ENCODE results near the gene IQCK.

Gene IQCK

DNA sequence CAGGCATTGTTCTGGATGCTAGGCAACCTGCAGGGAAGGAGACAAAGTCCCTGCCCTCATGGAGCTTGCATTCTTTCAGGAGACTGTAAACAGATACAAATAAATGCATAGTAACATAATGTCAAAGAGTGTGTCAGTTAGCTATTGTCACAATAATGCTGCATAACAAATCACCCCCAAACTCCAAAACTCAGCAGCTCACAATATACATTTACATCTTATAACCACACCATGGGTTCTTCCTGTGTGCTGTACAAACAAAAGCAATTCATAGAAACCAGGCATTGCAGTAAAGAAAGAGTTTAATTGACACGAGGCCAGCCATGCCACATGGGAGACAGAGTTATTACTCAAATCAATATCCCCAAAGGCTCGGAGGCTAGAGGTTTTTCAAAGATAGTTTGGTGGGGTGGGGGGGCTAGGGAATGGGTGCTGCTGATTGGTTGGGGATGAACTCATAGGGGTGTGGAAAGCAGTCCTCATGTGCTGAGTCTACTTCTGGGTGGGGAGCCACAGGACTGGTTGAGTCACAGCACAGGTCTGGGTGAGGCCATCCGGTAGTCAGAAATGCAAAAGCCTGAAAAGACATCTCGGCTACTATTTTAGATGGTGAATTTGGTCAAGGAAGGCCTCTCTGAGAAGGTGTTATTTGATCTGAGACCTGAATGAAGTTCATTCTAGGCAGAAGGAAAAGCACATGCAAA is 87.5 kb downstream of the IQCK start:
- TF ChIP-seq TEAD4 (IDR thresholded peaks at IDR 0.05) (no peak), YY1 (IDR thresholded peaks at IDR 0.05; ENCODE audit: low read depth) (no peak), FOXM1 (IDR thresholded peaks at IDR 0.05; ENCODE audit: borderline replicate concordance, low read depth) (no peak), RAD21 (IDR thresholded peaks at IDR 0.05; ENCODE audit: low read depth) (no peak), NFIC (IDR thresholded peaks at IDR 0.05) (no peak), CREB1 (IDR thresholded peaks at IDR 0.05; ENCODE audit: low read depth) (no peak), ZBTB7A (IDR thresholded peaks at IDR 0.05; ENCODE audit: low read depth) (no peak), EP300 (IDR thresholded peaks at IDR 0.05; ENCODE audit: borderline replicate concordance) (no peak), CEBPB (IDR thresholded peaks at IDR 0.05) (no peak), EGR1 (IDR thresholded peaks at IDR 0.05) (no peak), TAF1 (IDR thresholded peaks at IDR 0.05; ENCODE audit: low read depth) (no peak), TCF12 (IDR thresholded peaks at IDR 0.05; ENCODE audit: low read depth) (no peak)
- TF ChIP-seq, protein P1, sequence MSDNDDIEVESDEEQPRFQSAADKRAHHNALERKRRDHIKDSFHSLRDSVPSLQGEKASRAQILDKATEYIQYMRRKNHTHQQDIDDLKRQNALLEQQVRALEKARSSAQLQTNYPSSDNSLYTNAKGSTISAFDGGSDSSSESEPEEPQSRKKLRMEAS (IDR thresholded peaks at IDR 0.05), result no peak
- TF ChIP-seq, protein P2, sequence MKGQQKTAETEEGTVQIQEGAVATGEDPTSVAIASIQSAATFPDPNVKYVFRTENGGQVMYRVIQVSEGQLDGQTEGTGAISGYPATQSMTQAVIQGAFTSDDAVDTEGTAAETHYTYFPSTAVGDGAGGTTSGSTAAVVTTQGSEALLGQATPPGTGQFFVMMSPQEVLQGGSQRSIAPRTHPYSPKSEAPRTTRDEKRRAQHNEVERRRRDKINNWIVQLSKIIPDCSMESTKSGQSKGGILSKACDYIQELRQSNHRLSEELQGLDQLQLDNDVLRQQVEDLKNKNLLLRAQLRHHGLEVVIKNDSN (IDR thresholded peaks at IDR 0.05), result no peak

DNA sequence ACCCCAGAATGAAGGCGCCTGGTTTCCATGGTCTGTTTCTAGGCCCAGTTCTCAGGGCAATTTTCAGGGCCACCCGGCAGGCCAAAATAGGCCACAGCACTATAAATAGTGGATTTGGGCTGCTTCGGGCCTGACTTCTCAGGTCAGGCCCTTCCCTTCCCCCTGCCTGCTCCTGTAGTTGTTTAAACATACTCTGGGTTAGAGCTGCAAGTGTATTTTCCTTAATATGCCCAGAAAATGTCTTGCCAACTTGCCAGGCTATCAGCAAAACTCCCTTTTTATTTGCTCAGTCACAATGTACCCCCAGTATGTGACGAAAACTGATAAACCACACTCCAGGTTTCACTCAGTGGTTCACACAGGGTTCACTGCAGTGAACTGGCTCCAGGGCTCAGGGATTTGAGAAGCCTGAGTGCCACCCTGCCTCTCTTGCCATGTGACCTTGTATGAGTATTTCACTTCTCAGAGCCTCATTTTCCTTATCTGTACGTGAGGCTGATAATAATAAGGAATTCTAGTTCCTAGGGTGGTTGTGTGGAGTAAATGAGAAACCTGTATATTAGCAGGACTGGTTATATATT is 90.1 kb downstream of the IQCK start:
- no peak for TF ChIP-seq NFIC (IDR thresholded peaks at IDR 0.05)
- TF ChIP-seq TEAD4 (IDR thresholded peaks at IDR 0.05), result no peak
- TF ChIP-seq, protein P3, sequence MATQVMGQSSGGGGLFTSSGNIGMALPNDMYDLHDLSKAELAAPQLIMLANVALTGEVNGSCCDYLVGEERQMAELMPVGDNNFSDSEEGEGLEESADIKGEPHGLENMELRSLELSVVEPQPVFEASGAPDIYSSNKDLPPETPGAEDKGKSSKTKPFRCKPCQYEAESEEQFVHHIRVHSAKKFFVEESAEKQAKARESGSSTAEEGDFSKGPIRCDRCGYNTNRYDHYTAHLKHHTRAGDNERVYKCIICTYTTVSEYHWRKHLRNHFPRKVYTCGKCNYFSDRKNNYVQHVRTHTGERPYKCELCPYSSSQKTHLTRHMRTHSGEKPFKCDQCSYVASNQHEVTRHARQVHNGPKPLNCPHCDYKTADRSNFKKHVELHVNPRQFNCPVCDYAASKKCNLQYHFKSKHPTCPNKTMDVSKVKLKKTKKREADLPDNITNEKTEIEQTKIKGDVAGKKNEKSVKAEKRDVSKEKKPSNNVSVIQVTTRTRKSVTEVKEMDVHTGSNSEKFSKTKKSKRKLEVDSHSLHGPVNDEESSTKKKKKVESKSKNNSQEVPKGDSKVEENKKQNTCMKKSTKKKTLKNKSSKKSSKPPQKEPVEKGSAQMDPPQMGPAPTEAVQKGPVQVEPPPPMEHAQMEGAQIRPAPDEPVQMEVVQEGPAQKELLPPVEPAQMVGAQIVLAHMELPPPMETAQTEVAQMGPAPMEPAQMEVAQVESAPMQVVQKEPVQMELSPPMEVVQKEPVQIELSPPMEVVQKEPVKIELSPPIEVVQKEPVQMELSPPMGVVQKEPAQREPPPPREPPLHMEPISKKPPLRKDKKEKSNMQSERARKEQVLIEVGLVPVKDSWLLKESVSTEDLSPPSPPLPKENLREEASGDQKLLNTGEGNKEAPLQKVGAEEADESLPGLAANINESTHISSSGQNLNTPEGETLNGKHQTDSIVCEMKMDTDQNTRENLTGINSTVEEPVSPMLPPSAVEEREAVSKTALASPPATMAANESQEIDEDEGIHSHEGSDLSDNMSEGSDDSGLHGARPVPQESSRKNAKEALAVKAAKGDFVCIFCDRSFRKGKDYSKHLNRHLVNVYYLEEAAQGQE (IDR thresholded peaks at IDR 0.05; ENCODE audit: low read depth), result no peak
- no peak for TF ChIP-seq CEBPB (IDR thresholded peaks at IDR 0.05)
- no peak for TF ChIP-seq CREB1 (IDR thresholded peaks at IDR 0.05; ENCODE audit: low read depth)
- no peak for TF ChIP-seq EGR1 (IDR thresholded peaks at IDR 0.05)
- TF ChIP-seq, protein P1 (IDR thresholded peaks at IDR 0.05), result no peak
- no peak for TF ChIP-seq TAF1 (IDR thresholded peaks at IDR 0.05; ENCODE audit: low read depth)
- TF ChIP-seq EP300 (IDR thresholded peaks at IDR 0.05; ENCODE audit: borderline replicate concordance), result no peak
- TF ChIP-seq FOXM1 (IDR thresholded peaks at IDR 0.05; ENCODE audit: borderline replicate concordance, low read depth), result no peak
- no peak for TF ChIP-seq RAD21 (IDR thresholded peaks at IDR 0.05; ENCODE audit: low read depth)
- TF ChIP-seq YY1 (IDR thresholded peaks at IDR 0.05; ENCODE audit: low read depth), result no peak
- TF ChIP-seq ZBTB7A (IDR thresholded peaks at IDR 0.05; ENCODE audit: low read depth), result no peak
- TF ChIP-seq, protein P2 (IDR thresholded peaks at IDR 0.05), result no peak
- no peak for TF ChIP-seq TCF12 (IDR thresholded peaks at IDR 0.05; ENCODE audit: low read depth)

DNA sequence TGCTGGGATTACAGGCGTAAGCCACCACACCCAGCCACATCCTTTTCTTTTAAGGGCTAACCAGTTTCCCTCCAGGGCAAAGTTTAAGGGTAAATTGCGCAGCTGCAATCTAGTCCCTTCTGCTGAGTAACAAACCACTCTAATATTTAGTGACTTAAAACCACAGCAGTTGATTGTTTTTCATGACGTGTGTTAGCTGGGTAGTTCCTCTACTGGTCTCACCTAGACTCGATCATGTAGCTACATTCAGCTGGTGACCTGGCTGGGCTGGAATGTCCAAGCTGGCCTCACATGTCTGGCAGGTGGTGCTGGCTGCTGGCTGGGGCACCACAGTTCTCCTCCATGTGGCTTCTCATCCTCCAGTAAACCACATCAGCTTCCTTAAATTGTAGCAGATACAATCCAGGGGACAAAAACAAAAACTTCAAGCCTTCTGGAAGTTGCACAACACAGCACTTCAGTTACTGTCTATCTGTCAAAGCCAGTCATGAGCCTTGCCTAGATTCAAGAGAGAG is 91.1 kb downstream of the IQCK start:
- no peak for TF ChIP-seq ZBTB7A (IDR thresholded peaks at IDR 0.05; ENCODE audit: low read depth)
- TF ChIP-seq CREB1 (IDR thresholded peaks at IDR 0.05; ENCODE audit: low read depth), result no peak
- no peak for TF ChIP-seq CEBPB (IDR thresholded peaks at IDR 0.05)
- no peak for TF ChIP-seq RAD21 (IDR thresholded peaks at IDR 0.05; ENCODE audit: low read depth)
- TF ChIP-seq, protein P1 (IDR thresholded peaks at IDR 0.05), result no peak
- TF ChIP-seq NFIC (IDR thresholded peaks at IDR 0.05), result no peak
- no peak for TF ChIP-seq TAF1 (IDR thresholded peaks at IDR 0.05; ENCODE audit: low read depth)

DNA sequence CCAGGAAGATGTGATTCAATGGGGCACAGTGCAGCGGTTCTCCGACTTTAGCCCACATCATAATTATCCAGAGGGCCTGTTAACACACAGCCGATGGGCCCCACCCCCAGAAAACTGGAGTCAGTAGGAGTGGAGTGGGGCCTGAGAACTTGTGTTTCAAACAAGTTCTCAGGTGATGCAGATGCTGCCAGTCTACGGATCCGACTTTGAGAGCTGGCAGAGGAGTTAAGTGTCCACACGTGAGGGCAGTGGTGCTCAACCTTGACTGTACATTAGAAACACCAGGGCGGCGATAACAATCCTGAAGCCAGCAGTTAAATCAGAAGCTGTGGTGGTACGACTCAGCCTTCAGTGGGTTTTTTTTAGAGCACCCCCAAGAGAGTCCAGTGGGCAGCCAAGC is 91.6 kb downstream of the IQCK start:
- TF ChIP-seq TAF1 (IDR thresholded peaks at IDR 0.05; ENCODE audit: low read depth) (no peak), CREB1 (IDR thresholded peaks at IDR 0.05; ENCODE audit: low read depth) (no peak), TCF12 (IDR thresholded peaks at IDR 0.05; ENCODE audit: low read depth) (no peak), EP300 (IDR thresholded peaks at IDR 0.05; ENCODE audit: borderline replicate concordance) (no peak), NFIC (IDR thresholded peaks at IDR 0.05) (no peak), CEBPB (IDR thresholded peaks at IDR 0.05) (no peak), FOXM1 (IDR thresholded peaks at IDR 0.05; ENCODE audit: borderline replicate concordance, low read depth) (no peak), ZBTB7A (IDR thresholded peaks at IDR 0.05; ENCODE audit: low read depth) (no peak), TEAD4 (IDR thresholded peaks at IDR 0.05) (no peak)
- TF ChIP-seq, protein P2 (IDR thresholded peaks at IDR 0.05), result no peak

DNA sequence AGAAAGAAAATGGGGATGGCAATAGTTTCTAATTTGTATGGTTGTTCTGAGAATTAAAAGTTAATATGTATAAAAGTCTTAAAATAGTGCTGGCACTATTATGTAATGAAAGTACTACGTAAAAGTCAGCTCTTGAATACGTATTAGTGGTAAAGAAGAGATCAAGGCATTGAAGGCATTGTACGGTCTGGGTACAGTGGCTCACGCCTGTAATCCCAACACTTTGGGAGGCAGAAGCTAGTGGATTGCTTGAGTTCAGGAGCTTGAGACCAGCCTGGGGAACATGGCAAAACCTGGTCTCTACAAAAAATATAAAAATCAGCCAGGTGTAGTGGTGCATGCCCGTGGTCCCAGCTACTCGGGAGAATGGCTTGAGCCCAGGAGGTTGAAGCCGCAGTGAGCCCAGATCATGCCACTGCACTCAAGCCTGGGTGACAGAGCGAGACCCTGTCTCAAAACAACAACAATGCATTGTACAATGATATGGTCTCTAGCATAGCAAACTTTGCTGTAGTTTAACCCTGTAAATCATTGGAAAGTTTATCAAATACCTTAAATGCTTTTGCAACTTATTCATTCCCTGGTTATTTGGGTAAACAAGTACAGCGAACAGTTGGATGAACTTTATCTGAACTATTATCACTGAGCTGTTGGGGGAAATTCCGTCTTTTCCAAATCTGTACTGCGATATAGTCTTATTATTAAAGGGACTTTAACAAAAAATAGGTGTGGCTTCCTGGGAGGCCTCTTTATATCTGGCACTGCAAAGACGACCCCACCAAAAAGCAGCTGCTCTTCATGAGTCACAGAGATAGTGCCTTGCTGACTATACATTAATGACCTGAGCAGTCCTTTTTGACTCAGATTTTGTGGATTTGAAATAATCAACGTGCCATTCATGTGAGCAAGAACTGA is 93.0 kb downstream of the IQCK start:
- no peak for TF ChIP-seq RAD21 (IDR thresholded peaks at IDR 0.05; ENCODE audit: low read depth)
- TF ChIP-seq TCF12 (IDR thresholded peaks at IDR 0.05; ENCODE audit: low read depth), result no peak
- no peak for TF ChIP-seq TAF1 (IDR thresholded peaks at IDR 0.05; ENCODE audit: low read depth)
- no peak for TF ChIP-seq ZBTB7A (IDR thresholded peaks at IDR 0.05; ENCODE audit: low read depth)
- no peak for TF ChIP-seq NFIC (IDR thresholded peaks at IDR 0.05)
- TF ChIP-seq FOXM1 (IDR thresholded peaks at IDR 0.05; ENCODE audit: borderline replicate concordance, low read depth), result no peak

Data from Ishikawa (cell line).